HG02885 (cell line): ENCODE results near the gene FRYL.
A peak's percentile ranks its signal among the peaks of the same experiment; 100 is the strongest.
"Not testable (repeated sequence)": the region's sequence is repeated elsewhere in the genome, so short reads cannot be mapped to it uniquely, and the experiment has no call there.

Experiments used
- ATAC-seq: cut with Tn5 transposase; IDR thresholded peaks from one replicate; pipeline ENCODE4 v1.9.1; 2021; ENCODE audit warnings: mild to moderate bottlenecking; ENCODE audit not compliant: unreplicated experiment, poor library complexity

Gene FRYL

GRCh38 chr4:48704091-48704802, 75.8 kb downstream of the FRYL start:
- ATAC-seq = no peak

GRCh38 chr4:48699475-48699874, 80.6 kb downstream of the FRYL start:
- peak; percentile 18 for ATAC-seq

DNA sequence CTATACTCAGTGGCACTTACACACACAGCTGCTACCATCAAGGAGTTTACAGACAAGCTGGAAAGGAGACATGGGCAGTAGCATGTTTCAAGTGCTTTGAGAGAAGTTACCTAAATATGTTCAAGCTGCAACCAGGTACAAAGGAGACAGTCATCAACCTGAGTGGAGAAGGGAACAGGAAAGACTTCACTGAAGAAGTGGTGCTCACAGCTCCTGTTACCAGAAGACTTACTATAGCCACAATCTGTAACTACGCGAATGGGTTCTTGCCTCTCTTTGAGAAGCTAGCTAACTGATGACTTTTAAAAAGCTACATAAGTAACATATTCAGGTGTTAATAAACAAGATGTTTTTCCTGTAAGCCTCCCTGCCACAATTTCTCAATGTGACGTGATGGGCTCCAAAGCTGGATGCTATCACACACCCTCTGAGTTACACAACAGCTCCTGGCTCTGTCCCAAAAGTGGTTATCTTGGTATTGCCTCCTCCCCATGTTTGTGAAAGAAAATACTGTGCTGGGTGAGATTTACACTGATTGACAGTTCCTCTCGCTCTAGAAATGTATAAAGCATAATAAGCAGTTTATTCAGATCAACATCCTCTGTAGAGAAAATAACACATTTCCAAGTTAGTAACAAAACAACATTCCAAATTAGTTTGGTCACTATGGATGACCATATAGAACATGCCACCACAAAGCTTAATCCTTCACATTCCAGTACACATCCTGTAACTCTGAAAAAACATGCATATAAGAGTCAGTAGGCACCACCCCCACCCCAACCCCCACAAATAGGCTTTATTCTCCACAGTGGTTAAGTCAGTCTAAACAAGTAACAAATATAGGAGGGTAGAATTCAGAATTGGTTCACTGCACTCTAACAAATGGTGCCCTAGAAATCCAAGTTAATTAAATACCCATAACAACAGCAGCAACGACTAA, 81.8 kb downstream of the FRYL start:
- no peak for ATAC-seq

GRCh38 chr4:48697516-48697915, 82.6 kb downstream of the FRYL start:
- not testable (repeated sequence) for ATAC-seq

DNA sequence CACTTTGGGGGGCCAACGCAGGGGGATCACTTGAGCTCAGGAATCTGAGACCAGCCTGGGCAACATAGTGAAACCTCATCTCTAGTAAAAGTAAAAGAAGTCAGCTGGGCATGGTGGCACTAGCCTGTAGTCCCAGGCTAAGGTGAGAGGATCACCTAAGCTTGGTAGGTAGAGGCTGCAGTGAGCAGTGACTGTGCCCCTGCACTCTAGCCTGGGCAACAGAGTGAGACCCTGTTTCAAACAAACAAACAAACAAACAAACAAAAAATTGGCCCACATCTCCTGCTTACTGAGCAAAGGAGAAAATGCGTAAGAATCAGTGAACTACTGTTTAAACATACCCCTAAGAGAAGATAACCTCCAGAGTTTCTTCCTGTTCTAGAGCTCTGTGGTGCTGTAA, 85.3 kb downstream of the FRYL start:
- no peak for ATAC-seq

GRCh38 chr4:48693856-48694574, 86.1 kb downstream of the FRYL start:
- no peak for ATAC-seq

DNA sequence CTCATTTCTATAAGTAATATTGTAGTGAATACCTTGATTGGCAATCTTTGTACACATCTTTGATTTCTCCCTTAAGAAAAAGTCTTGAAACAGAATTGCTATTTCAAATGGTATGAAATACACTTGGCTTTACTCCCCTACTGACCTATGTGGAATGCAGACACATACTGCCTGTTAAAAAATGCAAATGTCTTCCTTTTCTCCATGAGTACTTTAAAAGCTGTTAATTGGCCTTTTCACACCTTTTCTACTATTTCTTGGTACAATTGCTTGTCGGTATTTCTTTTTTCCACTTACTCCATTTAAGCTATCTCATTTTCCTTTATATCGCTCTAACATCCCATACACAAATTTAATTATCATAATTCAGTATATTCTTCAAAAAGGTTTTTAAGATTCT, 87.2 kb downstream of the FRYL start:
- no peak for ATAC-seq

- no peak for ATAC-seq
Measured at GRCh38 chr4:48692044-48692443, 88.0 kb downstream of the FRYL start.

DNA sequence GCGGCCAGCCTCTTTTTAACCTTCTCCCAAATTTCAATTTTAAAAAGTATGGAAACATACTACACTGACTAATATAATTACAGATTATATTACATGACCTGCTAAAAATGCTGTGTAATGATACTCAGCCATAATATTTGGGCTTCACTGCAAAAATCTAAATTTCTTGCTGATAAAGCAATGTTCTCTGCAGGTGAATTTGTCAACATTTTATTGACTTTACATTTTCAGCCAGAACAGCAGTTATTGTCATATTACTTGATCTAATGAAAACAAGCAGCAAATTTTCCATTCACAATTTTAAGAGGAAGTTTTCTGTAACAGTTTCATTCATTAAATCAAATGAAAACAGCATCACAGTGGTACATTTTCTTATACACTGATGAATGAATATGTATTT, 91.1 kb downstream of the FRYL start:
- ATAC-seq = no peak

GRCh38 chr4:48687313-48688051, 92.6 kb downstream of the FRYL start:
- ATAC-seq = no peak

- ATAC-seq = no peak
Measured at GRCh38 chr4:48686369-48686768, 93.7 kb downstream of the FRYL start.

DNA sequence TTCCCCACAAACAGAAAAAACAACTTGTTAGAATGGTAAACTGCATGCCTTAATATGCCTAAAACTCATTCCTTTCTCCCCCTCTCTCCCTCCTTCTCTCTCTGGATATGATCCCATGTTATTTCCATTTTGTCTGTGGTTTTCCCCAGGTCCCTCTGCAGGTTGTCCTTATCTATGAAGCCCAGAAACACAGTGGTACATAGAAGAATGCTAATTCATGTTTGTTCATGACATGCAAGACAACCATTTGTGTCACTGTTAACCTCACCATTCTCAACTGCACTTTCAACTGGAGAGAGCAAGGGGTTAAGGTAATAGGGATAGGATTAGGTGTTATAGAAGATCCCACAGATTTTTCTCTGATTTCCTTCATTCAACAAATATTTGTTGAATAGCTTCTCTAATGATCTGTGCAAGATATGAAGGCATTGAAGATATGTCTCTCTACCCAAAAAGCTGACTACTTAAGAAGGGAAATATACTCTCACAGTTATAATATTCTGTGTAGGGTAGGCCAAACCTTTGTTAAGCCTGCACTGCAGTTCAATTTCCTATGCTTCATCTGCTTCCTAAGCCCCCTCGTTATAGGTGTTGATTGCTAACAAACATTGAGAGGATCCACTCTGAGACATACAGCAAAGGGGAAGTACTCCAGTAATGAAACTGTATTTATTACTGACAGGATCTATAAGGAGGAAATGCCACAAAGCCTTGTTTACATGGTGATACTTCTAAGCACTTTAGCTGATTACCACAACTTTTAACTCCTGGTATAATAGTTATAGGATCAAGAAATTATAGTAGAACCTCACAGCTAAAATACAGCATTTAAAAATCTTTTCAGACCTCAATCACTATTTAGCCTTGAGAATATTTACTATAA, 96.1 kb downstream of the FRYL start:
- peak; percentile 91 for ATAC-seq

GRCh38 chr4:48682870-48683269, 97.2 kb downstream of the FRYL start:
- ATAC-seq = not testable (repeated sequence)

- peak; percentile 78 for ATAC-seq
Measured at GRCh38 chr4:48681856-48682255, 98.2 kb downstream of the FRYL start.

DNA sequence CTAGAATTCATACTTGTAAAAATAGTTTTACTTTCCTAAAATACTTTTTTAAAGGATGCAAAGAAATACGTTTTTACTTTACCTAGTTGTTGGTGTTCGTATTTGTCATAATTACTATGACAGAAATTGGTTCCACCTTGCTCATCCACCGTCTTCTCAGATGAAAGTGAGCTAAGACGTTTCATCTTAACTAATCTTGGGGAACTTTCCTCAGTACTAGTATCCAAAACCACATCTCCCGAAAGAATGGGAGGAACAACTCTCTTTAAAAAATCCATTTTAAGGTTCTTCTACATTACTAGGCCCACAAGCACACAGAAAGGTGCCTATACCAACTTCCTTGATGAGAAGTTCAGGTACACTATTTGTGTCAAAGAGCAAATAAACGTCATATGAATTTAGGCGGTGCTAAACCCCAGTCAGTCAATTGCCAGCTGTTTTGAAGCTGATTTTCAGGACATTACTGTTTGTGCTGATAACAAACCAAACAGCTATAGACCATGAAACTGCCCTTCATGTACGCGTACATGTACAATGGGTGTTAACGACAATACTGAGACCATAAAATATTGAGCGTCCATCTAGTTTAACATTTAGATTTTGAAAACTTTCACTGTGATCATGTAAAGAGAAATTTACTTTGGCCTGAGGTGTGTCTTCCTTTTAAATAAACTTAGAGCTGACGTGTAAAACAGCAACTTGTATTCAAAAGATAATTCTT, 99.1 kb downstream of the FRYL start:
- ATAC-seq = no peak

DNA sequence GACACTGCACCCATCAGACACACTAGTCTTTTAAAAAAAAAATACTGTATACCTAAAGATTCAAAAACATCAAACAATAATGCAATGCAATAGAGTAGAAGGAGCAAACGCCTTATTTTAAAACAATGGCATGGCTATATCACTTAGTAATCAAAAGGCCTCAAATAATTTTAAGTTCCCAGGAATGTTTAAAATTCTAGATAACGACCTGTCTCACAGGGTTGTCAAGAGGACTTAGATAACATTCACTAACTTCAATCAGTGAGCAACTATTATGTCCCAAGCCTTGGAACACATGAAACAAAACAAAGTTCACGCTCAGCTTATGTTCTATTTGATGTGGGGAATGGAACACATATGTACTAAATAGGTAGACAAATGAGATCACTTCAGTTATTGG, 106.5 kb downstream of the FRYL start:
- no peak for ATAC-seq

- no peak for ATAC-seq
Measured at GRCh38 chr4:48670587-48670986, 109.5 kb downstream of the FRYL start.

DNA sequence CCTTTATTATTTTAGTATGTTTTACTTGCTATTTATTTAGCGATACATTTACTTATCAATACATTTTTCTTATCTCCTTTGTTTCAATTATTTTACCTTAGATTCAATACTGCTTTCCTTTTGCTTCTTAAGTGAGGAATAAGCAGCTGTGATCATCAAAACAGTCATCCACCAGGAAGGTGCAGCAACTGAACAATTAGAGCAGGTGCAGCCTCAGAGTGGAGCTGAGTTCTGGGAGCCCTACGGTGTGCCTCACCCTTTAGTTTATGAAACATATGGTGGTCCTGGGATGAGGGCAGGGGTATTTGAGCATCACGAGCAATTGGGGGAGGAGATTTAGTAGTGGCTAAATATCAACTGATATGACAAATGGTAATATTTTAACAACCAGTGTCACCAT, 111.0 kb downstream of the FRYL start:
- ATAC-seq = no peak
